ENCODE measurements around the gene TGM3.

Gene TGM3

GRCh38 chr20:2285193-2285592 lies 10.6 kb upstream of the TGM3 start:
- DNase-seq = no peak

DNA sequence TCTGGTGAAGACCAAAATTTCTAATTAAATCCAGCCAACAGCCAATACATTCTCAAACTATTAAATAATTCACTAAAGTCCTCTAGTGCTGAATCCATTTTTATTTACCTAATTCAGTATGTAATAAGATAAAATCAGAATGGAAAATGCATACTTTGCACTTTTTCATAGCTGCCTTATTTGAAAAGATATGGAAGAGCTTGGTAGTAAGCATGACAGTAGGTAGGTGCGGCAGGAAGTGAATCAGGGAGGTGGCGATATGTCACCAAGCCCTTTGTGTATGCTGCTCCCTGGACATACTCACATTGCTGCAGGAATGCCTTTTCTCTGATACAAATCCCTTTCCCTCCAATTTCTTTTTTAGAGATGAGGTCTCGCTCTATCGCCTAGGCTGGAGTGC lies 10.2 kb upstream of the TGM3 start:
- DNase-seq = no peak

DNA sequence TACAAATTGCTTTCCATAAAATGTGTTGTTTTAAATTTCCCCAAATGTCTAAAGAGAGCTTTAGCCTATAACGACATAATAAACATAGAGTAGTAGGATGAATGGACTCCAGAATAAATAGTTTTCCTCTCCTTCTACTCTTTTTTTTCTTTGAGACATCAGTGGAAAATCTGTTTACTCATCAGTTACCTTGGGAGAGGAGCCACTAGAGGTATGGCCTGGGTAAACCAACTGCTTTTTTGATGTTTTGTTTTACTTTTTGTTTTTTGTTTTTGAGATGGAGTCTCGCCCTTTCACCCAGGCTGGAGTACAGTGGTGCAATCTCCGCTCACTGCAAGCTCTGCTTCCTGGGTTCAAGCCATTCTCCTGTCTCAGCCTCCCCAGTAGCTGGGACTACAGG lies 8.3 kb upstream of the TGM3 start:
- no peak for DNase-seq

- DNase-seq = no peak
Observed at GRCh38 chr20:2289475-2289874, 6.3 kb upstream of the TGM3 start.

GRCh38 chr20:2290486-2290885 lies 5.3 kb upstream of the TGM3 start:
- DNase-seq = no peak

GRCh38 chr20:2292416-2293110 lies 3.2 kb upstream of the TGM3 start:
- no peak for DNase-seq

- DNase-seq = no peak
Observed at GRCh38 chr20:2293486-2293885, 2.3 kb upstream of the TGM3 start.

- DNase-seq = peak in 5 of 51 donors; percentile 6 to 30 (median 14)
Observed at GRCh38 chr20:2293971-2294370, 1.8 kb upstream of the TGM3 start.

GRCh38 chr20:2295286-2295685 lies 515 bp upstream of the TGM3 start:
- no peak for DNase-seq

DNA sequence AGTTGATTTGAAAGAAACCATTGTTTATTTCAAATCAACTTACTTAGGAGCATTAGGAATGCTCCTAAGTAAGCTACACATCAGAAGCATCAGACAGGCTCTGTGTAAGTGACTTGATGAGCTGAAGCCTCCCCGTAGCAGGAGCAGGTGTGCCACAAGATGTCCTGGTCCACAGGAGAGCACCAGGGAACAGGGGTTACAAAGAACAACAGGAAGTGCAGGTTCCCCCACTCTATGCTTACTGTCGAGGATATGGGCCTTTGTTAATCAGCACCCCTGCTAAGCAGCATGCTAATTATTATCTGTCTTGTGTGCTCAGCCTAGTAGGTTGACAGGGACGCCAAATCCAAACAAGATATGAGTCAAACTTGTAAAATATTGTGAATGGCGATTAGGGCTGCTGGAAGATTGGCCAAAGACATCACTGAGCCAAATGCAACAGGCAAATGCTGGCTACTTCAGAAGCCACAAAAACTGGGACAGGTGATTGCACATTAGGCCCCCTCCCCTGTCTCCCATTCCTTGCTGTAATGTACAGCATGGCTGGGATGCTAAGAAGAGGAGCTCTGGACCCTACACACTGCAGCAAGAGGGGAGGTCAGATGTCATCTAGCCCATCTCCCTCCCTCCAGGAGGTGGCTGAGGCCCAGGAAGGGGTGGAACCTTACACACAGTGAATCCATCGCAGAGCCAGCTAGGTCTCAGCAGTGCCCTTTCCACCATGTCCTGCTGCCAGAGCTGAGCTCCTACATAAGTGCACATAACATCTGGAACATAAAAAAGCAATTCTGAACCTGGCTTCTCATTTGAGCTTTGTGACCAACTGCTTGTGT lies 939 bp downstream of the TGM3 start:
- no peak for DNase-seq

DNA sequence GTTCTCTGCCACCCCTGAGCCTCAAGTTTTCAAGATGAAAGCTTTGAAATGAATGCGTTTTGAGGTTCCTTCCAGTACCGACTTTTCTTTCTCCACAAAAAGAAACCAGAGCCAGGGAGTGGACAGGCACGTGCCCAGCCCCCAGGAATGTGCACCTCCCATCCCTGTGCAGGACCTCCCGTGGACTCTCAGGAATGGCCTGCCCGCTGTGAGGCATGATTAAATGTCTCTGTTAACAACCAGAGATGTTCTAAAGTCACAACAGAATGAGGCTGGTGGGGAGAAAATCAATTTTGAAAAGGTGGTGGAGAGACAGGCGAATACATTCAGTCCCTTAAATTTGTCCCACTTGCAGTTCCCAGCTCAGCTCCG lies 1.5 kb downstream of the TGM3 start:
- DNase-seq = no peak

- no peak for DNase-seq
Observed at GRCh38 chr20:2298116-2298515, 2.3 kb downstream of the TGM3 start.

- no peak for DNase-seq
Observed at GRCh38 chr20:2298701-2299100, 2.9 kb downstream of the TGM3 start.

GRCh38 chr20:2299301-2299700 lies 3.5 kb downstream of the TGM3 start:
- DNase-seq = no peak

- no peak for DNase-seq
Observed at GRCh38 chr20:2300002-2300401, 4.2 kb downstream of the TGM3 start.

DNA sequence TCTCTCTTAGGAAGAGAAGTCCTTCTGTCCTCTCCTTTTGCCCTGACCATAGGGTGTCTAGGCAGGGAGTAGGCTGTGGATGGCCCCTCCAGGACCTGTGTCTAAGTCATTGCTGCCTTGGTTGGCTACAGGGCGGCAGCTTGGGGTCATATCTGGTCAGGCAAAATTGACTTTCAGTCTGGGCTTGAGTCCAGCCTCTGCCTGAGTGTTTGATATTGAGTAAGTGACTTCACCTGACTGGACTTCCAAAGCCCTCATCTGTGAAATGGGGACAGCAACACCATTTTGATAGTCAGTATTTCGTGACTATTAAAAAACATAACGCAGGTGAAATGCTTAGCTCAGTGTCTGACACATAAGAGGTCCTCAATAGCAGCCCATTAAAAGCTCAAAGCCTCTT lies 4.6 kb downstream of the TGM3 start:
- no peak for DNase-seq

DNA sequence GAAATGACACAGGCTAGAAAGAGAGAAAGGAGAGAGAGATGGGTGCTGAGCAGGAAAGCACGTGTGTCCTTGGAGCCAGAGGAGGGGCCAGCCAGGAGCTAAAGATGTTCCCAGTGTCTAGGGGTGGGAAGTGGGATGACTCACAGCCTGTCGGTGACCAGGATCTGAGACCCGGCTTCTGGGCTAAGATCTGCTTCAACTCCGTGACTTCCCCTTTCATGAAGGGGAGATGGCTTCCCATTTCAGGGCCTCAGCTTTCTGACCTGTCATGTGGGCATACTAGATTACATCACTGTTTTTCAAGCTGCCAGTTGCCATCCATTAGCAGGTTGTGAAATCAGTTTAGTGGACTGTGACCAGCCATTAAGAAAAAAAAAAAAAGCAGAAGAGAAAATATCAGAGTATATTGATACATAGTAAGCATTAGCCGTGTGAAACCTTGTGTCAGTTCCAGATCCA lies 5.4 kb downstream of the TGM3 start:
- DNase-seq = peak in 11 of 51 donors; percentile 4 to 35 (median 21)

GRCh38 chr20:2302384-2303060 lies 6.7 kb downstream of the TGM3 start:
- DNase-seq = no peak

DNA sequence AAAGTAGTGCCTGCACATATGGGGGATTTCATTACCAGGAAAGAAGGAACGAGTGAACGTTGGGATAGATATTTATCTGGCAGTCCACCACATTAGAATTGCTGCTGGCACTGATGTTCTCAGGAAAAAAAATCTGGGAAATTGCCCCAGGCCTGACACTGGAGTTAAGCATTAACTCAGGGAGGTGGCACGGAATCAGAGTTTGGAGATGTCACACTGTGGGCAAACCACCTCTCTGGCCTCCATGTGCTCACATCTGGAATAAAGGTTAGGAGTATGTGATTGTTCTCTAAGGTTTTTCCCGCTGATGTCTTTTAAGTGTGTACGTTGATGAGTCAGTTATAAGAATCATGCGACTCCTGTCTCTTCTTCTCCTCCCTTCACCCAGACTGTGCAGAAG lies 7.9 kb downstream of the TGM3 start:
- DNase-seq = no peak

DNA sequence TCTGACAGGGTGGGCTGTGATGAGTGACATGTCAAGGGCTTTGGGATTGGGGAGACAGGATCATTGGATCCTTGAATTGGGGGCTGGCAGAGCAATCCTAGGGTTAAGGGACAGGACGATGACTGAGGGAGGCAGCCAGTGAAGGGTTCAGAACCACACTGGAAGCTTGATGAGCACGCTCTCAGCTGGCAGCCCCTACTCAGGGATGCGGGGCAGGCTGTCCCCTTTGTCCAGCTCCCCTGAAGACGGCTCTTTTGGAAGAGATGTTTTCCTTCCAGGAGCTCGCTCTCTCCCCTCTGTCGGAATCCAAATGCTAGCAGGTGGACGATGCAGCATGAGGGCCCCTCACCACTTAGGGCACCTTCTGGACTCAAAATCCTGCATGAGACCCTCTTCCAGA lies 8.4 kb downstream of the TGM3 start:
- DNase-seq = no peak

GRCh38 chr20:2305029-2305428 lies 9.2 kb downstream of the TGM3 start:
- DNase-seq = no peak

GRCh38 chr20:2305479-2305878 lies 9.7 kb downstream of the TGM3 start:
- DNase-seq = peak in 1 of 51 donors; percentile 56

DNA sequence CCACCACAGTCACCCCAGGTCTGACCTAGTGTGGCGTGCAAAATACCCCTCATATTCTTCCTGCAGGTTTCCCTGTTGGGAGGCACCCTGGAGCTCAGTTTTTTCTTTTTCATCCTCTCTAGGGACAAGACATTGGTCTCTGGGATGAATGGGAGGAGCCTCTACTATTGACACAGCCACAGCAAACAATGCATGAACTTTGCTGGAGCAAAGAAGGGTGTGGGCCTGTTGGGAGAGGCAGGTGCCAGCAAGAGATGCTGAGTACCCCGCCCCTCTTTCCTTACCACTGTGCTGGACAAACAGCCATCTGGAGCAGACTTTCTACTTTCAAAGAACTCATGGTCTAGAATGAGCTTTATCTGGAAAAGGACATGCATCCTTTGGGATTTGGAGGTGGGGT lies 10.1 kb downstream of the TGM3 start:
- no peak for DNase-seq

All from hypothalamus (tissue), 51 donors.